Eye (tissue), 1 donor: Measurements from ENCODE around the gene SASH1.
"Not testable (repeated sequence)": the region's sequence is repeated elsewhere in the genome, so short reads cannot be mapped to it uniquely, and the experiment has no call there.

ENCODE experiments used
- DNase-seq: peaks from one replicate; pipeline ENCODE4 v3.0.0-alpha.2; 2015

SASH1 gene

DNA sequence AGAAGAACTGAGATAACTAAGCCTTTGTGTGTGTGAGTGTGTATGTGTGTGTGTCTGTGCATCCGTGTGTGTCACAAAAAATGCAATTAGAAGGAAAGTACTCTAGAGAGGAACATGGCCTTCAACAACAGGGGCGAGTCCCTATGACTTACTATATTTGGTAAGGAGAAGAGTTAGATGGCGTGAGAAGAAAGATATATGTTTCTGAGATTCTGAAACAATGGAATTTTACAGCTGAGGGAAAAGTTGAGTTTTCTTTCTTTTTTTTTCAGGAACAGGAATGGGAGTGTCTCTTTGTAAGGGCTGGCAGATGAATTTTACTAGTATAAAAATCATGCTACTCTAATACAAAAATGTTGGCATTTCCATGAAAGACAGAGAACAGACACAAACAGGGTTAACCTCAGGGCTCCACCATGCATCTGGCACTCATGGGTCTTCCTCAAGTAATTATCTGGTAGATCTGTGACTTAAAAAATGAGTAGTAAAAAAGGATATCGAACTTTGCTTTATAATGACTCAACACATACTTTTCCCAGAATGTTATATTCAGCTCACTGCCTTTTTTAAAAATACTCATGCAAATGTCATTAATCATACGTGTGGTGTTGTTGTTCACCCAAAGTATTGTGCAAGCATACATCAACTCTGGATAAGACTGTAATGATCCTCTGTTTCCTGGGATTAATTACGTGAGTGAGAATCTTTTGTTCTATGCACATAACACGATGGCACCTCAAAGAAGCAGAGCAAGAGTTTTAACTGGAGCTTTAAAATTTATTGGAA lies 12.8 kb upstream of the SASH1 start:
- peak; percentile 37 for DNase-seq

DNA sequence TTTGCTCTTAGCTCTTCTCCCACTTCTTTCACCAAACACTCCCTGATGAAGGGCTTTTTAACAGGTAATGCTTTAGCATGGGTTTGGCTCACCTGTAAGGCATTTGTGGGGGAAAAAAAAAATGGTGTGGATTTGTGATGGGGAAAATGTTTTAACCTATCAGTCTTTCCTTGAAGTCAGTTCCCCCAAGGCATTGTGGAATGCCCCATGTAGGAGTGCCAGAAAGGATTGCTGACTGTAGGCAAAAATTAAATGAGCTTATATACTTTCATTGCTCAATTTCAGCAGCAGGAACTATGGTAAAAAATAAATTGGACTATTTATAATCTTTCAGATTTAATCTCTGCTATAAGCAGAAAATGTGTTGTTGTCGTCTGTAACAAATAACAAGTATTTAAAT lies 10.6 kb upstream of the SASH1 start:
- DNase-seq = no peak

DNA sequence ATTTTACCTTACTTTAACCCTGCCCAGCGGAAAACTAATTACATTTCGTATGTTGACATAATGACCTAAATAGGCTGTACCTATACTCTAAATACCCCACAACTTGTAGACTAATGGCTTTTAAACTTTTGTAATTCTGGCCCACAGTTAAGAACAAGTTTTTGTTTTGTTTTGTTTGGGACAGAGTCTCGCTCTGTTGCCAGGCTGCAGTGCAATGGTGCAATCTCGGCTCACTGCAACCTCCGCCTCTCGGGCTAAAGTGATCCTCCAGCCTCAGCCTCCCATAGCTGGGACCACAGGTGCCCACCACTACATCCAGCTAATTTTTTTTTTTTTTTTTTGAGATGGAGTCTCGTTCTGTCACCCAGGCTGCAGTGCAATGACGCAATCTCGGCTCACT lies 5.7 kb upstream of the SASH1 start:
- no peak for DNase-seq

- no peak for DNase-seq
Observed at GRCh38 chr6:148339766-148340165, 2.9 kb upstream of the SASH1 start.

GRCh38 chr6:148340586-148341297 lies 1.9 kb upstream of the SASH1 start:
- DNase-seq = no peak

DNA sequence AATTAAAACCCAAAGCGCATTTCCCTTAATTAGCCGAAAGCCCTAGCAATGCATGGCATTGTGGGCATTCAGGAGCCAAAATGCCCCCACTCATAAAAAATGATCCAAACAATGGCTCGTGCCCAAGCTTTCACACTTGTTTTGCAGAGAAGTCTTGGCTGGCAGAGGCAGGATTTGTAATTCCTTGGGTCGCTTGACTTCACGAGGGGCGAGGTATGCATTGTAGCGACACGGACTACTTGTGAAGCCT lies 613 bp upstream of the SASH1 start:
- no peak for DNase-seq

DNA sequence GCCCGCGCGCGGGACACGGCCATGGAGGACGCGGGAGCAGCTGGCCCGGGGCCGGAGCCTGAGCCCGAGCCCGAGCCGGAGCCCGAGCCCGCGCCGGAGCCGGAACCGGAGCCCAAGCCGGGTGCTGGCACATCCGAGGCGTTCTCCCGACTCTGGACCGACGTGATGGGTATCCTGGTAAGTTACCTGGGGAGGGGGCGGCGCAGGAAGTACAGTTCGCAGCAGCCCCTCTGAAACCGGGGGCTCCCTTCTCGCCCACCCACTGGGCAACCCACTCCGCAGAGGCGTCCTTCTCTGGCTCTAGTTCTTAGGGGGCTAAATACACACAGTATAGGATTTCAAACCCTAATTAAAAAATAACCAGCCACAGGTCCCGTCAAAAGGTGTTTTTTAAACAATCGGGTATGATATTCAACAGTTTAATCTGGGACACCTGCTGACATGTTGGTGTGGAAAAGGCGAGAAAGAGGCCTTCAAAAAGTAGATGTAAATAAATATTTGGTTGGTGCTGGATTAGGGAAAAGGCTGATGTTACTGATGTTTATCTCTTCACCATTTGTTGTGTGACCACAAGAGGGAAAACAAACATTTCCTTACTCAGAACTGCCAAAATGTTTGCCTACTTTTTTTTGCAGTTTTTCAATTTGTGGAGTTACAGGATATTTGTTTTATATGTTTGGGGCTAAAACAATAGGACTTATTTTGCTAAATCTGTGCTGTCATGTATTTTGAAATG lies 577 bp downstream of the SASH1 start:
- peak; percentile 65 for DNase-seq

- DNase-seq = no peak
Observed at GRCh38 chr6:148345176-148345575, 2.5 kb downstream of the SASH1 start.

GRCh38 chr6:148345578-148345977 lies 2.9 kb downstream of the SASH1 start:
- DNase-seq = no peak

- no peak for DNase-seq
Observed at GRCh38 chr6:148346681-148347440, 4.2 kb downstream of the SASH1 start.

DNA sequence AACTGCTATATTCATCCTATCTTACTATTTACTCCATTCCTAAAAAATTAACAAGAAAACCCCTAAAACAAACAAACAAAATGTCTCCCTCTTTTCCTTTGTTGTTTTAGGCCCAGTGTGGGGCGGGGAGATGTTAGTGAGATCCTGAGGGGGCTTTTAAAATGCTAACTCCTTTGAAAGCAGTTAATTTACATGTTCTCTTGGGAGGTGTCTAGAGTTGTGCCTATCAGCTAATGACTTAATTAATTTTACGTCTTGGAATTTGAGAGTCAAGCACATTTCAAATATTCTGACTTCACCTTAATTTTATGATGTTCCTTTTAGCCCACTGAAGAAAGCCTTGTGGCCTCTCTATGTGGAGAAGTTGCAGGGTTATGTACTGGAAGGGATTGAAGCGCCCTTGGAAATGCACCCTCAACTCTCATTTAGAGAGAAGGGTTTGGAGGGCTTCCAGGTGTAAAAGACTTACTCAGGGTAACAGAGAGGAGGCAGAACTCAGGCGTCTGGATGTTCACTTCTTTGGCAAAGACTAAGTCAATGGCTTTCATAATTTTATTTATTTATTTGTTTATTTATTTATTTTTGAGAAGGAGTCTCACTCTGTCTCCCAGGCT lies 4.9 kb downstream of the SASH1 start:
- DNase-seq = no peak

DNA sequence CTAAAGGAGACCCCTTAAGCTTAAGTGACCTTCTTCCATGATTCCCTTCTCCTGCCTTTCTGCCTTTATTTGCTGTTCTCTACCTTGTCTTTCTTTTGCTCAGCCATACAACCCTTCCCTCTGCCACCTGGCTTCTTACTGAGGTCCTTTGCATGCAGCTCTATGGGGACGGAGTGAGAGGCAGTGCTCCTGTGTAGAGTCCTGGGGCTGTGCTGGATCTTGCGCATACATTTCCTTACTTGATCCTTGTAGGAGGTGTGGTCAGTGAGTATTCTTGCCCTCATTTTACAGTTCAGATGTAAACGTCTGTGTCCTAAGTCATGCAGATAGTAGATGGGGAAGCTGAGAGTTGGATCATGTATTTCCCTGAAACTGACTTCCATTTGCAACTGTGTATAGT lies 5.7 kb downstream of the SASH1 start:
- no peak for DNase-seq

GRCh38 chr6:148348778-148349177 lies 6.1 kb downstream of the SASH1 start:
- no peak for DNase-seq

GRCh38 chr6:148349466-148349865 lies 6.8 kb downstream of the SASH1 start:
- no peak for DNase-seq

DNA sequence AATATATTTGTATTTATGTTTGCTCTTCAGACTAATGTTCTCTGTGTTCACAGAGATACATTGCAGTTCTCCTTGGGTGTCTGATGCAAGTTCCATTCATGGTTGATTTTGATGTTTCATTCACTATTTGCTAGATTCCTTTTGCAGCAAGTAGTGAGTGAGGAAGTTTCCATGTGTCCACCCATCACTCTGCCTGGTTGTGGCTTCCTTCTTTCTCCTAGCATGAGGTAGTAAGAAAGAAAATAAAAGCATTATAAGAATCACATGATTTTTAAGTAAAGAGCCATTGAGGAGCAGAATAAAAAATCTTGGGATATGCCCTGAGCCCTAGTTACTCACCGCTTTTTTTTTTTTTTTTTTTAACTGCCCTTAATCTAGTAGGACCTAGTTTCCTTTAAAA lies 8.7 kb downstream of the SASH1 start:
- no peak for DNase-seq

DNA sequence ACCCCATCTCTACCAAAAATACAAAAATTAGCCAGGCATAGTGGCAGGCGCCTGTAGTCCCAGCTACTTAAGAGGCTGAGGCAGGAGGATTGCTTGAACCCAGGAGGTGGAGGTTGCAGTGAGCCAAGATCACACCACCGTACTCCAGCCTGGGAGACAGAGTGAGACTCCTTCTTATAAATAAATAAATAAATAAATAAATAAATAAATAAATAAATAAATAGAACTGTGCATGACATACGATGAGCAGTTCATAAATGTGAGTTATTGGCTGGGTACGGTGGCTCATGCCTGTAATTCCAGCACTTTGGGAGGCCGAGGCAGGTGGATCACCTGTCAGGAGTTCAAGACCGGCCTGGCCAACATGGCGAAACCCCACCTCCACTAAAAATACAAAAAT lies 9.8 kb downstream of the SASH1 start:
- not testable (repeated sequence) for DNase-seq

DNA sequence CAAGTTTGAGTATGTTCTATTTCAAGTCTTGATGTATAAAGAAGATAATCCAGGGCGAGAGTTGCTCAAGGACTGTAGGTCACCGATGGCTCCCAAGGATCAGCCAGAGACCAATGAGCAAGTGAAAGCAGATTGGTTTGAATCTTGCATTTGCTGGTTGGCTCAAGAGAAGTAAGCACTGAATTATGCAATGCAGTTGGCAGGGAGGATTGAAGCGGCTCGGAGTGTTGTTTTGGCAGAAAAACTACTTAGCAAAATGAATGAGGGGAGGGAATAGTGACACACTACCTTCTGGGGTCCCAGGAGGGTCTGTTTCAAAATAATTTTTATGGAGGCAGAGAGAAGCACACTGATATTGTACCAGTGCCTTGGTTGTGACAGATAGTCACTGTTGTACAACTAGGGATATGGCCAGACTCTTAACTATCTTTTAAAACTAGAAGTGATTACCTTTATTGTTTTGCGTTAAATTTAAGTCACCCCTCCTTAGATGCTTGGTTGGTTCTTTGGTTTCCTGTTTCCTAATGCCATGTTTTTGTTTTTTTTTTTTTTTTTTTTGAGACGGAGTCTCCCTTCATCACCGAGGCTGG lies 15.7 kb downstream of the SASH1 start:
- no peak for DNase-seq

GRCh38 chr6:148359228-148359627 lies 16.6 kb downstream of the SASH1 start:
- DNase-seq = no peak

DNA sequence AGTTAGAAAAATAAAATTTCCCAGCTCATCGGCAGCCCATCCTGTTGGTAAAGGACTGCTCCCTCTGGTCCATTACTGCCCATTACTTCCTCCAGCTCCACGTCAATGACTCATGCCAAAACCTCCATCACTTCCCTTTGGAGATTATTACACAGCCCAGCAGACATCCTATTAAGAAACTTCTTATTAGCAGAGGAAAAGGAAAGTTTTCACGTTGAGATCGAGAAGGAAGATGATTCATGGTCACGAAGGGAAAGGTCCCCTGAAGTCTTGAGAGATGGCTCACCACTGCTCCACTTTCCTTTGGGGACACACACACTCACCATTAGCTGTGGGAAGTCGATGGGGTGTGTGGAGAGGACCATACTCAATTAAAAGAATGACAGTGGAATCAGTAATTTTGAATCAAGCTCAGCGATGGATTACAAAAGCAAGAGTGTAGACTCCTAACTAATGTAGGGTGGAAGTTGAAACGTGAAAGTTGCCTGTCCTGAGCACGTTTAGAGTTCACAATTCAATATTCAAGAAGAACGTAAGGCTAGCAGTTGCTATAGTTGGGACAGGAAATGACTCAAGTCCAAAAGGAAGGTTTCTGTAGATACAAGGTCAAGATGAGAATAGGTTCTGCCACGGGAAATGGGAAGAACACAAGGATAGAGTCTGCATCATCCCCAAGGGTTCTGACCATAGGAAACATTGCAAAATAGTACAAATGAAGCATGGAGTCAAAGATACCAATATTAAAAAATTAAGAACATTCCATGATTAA lies 21.6 kb downstream of the SASH1 start:
- DNase-seq = no peak

DNA sequence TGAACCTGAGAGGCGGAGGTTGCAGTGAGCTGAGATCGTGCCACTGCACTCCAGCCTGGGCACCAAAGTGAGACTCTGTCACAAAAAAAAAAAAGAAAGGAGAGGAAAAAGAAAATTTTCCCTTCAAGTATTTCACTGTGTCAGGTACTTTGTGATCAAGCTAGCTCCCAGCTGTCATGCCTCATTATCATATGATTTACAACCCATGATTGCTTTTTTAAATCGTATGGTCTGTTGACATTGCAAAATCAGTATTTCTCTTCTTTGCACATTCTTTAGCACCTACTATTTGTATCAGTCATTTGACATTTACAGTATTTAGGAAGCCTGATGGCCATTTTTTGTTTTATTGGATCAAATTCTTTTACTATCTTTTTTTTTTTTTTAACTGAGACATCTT lies 22.4 kb downstream of the SASH1 start:
- DNase-seq = no peak

- peak; percentile 43 for DNase-seq
Observed at GRCh38 chr6:148367411-148368024, 24.9 kb downstream of the SASH1 start.
